DOHH2 (cell line): Measurements from ENCODE around the gene USB1.

ENCODE experiments used
- H3F3A ChIP-seq: fragments of 200-600 bp; sonication (generic), shearing (Covaris generic); 2 replicates; pipeline ENCODE4 v1.6.0; 2016; ENCODE audit warnings: antibody characterized with exemption, mild to moderate bottlenecking; ENCODE audit not compliant: control insufficient read depth, insufficient read depth
- H3K27ac ChIP-seq: fragments of 200-600 bp; sonication (generic); 2 replicates; pipeline ENCODE4 v1.5.1; 2014; ENCODE audit warnings: low read depth, mild to moderate bottlenecking, low read length, moderate library complexity
- H3K27me3 ChIP-seq: fragments of 200-600 bp; sonication (generic); 2 replicates; pipeline ENCODE4 v1.6.1; 2014; ENCODE audit warnings: mild to moderate bottlenecking, low read length, mixed read lengths; ENCODE audit not compliant: control insufficient read depth
- H3K36me3 ChIP-seq: fragments of 200-600 bp; sonication (generic); 2 replicates; pipeline ENCODE4 v1.6.1; 2014; ENCODE audit warnings: mild to moderate bottlenecking, low read length, moderate library complexity, mixed read lengths; ENCODE audit not compliant: control insufficient read depth
- H3K4me1 ChIP-seq: fragments of 200-600 bp; sonication (generic); 2 replicates; pipeline ENCODE4 v1.6.1; 2014; ENCODE audit warnings: mild to moderate bottlenecking, low read length, mixed read lengths; ENCODE audit not compliant: control insufficient read depth
- H3K4me2 ChIP-seq: fragments of 200-600 bp; sonication (generic); 2 replicates; pipeline ENCODE4 v1.6.0; 2014; ENCODE audit warnings: mild to moderate bottlenecking, low read length, moderate library complexity
- H3K4me3 ChIP-seq: fragments of 200-600 bp; sonication (generic); 2 replicates; pipeline ENCODE4 v1.5.1; 2014; ENCODE audit warnings: mild to moderate bottlenecking, low read length, mixed read lengths
- H3K79me2 ChIP-seq: fragments of 200-600 bp; sonication (generic); 2 replicates; pipeline ENCODE4 v1.6.1; 2014; ENCODE audit warnings: mild to moderate bottlenecking, low read length, mixed read lengths; ENCODE audit not compliant: control insufficient read depth
- H3K9me2 ChIP-seq: fragments of 200-600 bp; sonication (generic); replicated peaks from 2 replicates; pipeline ENCODE4 v1.6.1; 2014; ENCODE audit warnings: mild to moderate bottlenecking, low read length, mixed read lengths; ENCODE audit not compliant: control insufficient read depth
- H3K9me3 ChIP-seq: fragments of 200-600 bp; sonication (generic); 2 replicates; pipeline ENCODE4 v1.6.1; 2014; ENCODE audit warnings: antibody characterized with exemption, low read length, mixed read lengths; ENCODE audit not compliant: control insufficient read depth, insufficient read depth
- H4K20me1 ChIP-seq: fragments of 200-600 bp; sonication (generic); 2 replicates; pipeline ENCODE4 v1.6.0; 2014; ENCODE audit warnings: low read depth, mild to moderate bottlenecking, antibody characterized with exemption, low read length, moderate library complexity; ENCODE audit not compliant: control insufficient read depth, insufficient read depth
- EZH2phosphoT487 ChIP-seq: fragments of 200-600 bp; sonication (generic); IDR thresholded peaks from 2 replicates; pipeline ENCODE4 v1.6.1; 2017; ENCODE audit warnings: borderline replicate concordance, mild to moderate bottlenecking, antibody characterized with exemption, low read length, moderate library complexity, mixed read lengths
- TF ChIP-seq, protein P1 (sequence below): fragments of 200-600 bp; sonication (generic); IDR thresholded peaks from one replicate; pipeline ENCODE4 v1.5.1; 2014; ENCODE audit warnings: antibody characterized with exemption, mild to moderate bottlenecking, low read depth, low read length; ENCODE audit not compliant: poor library complexity, severe bottlenecking

The USB1 gene

DNA sequence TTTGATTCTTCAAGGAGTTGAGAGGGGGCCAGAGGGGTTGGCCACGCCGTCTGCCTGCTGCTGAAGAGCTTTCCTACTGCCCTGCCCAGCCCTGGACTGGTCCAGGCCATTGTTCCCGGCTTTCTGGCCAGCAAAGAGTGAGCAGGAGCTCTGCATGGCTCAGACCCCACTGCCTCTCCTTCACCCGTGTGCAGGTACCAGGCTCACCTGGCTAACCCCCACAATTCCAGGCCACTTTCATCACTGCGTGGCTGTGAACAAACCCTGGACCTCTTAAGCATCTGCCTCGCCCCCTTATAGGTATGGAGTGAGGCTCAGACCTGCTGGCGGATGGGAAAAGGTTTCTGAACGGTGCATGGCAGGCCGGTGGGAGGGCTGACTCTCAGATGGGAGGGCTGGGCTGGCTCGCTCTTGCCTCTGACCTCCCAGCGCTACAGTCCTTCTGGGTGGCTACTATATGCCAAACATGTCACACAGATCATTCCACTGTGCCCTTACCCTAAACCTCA lies 9.6 kb upstream of the USB1 start:
- Histone ChIP-seq H4K20me1 (no peaks in the 10 kb centered on the region), H3K27me3 (no peaks in the 10 kb centered on the region), H3K9me2 (no peaks in the 10 kb centered on the region), H3F3A (no peaks in the 10 kb centered on the region), H3K4me1 (no peaks in the 10 kb centered on the region), H3K36me3 (peaks cover 19% of the 10 kb centered on the region), H3K27ac (no peak overlapping the region), H3K9me3 (no peaks in the 10 kb centered on the region), H3K4me3 (no peak overlapping the region), H3K4me2 (no peak overlapping the region), H3K79me2 (no peaks in the 10 kb centered on the region)
- TF ChIP-seq EZH2phosphoT487, result no peak
- TF ChIP-seq, protein P1, sequence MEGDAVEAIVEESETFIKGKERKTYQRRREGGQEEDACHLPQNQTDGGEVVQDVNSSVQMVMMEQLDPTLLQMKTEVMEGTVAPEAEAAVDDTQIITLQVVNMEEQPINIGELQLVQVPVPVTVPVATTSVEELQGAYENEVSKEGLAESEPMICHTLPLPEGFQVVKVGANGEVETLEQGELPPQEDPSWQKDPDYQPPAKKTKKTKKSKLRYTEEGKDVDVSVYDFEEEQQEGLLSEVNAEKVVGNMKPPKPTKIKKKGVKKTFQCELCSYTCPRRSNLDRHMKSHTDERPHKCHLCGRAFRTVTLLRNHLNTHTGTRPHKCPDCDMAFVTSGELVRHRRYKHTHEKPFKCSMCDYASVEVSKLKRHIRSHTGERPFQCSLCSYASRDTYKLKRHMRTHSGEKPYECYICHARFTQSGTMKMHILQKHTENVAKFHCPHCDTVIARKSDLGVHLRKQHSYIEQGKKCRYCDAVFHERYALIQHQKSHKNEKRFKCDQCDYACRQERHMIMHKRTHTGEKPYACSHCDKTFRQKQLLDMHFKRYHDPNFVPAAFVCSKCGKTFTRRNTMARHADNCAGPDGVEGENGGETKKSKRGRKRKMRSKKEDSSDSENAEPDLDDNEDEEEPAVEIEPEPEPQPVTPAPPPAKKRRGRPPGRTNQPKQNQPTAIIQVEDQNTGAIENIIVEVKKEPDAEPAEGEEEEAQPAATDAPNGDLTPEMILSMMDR, result no peak

- peaks cover 23% of the 10 kb centered on the region for H3K36me3 ChIP-seq
- H3K4me3 ChIP-seq, result no peak overlapping the region
- no peak overlapping the region for H3K4me2 ChIP-seq
- no peaks in the 10 kb centered on the region for H3F3A ChIP-seq
- H3K4me1 ChIP-seq, result no peaks in the 10 kb centered on the region
- no peaks in the 10 kb centered on the region for H3K79me2 ChIP-seq
- TF ChIP-seq EZH2phosphoT487, result no peak
- TF ChIP-seq, protein P1, result no peak
- H4K20me1 ChIP-seq, result no peaks in the 10 kb centered on the region
- no peak overlapping the region for H3K27ac ChIP-seq
- H3K9me2 ChIP-seq, result no peaks in the 10 kb centered on the region
- H3K9me3 ChIP-seq, result no peaks in the 10 kb centered on the region
- no peaks in the 10 kb centered on the region for H3K27me3 ChIP-seq
Measured at GRCh38 chr16:57992084-57992483, 9.1 kb upstream of the USB1 start.

GRCh38 chr16:57993438-57993837 lies 7.8 kb upstream of the USB1 start:
- no peaks in the 10 kb centered on the region for H3K9me3 ChIP-seq

More at GRCh38 chr16:57993438-57993837, 7.8 kb upstream of the USB1 start:
- no peaks in the 10 kb centered on the region for H3K79me2 ChIP-seq
- H3K36me3 ChIP-seq, result peaks cover 35% of the 10 kb centered on the region
- H3K9me2 ChIP-seq, result no peaks in the 10 kb centered on the region
- H3K4me2 ChIP-seq, result no peak overlapping the region
- H4K20me1 ChIP-seq, result no peaks in the 10 kb centered on the region
- TF ChIP-seq, protein P1, result no peak
- no peak for TF ChIP-seq EZH2phosphoT487
- no peaks in the 10 kb centered on the region for H3K27me3 ChIP-seq
- H3K4me3 ChIP-seq, result no peak overlapping the region
- H3F3A ChIP-seq, result no peaks in the 10 kb centered on the region
- H3K27ac ChIP-seq, result no peak overlapping the region
- H3K4me1 ChIP-seq, result no peaks in the 10 kb centered on the region
